ENCODE data around the gene AGO1. TPM values are rescaled to one million over a fixed set of nuclear protein-coding genes. Genes with fewer than 3 reads are reported as not detected.
"Not testable (repeated sequence)": the region's sequence is repeated elsewhere in the genome, so short reads cannot be mapped to it uniquely, and the experiment has no call there.

The AGO1 gene
- total RNA-seq, 1 experiment from 2014 or later, result 28.9 TPM

- H3K36me3 ChIP-seq (ENCODE audit: control insufficient read depth, insufficient read depth, low read length), result no peaks in the 10 kb centered on the region
- no TSS peak for BruUV-seq (replicated peaks)
- no peak for TF ChIP-seq CTCF (IDR thresholded peaks at IDR 0.05; ENCODE audit: insufficient read depth in 1 of 2, low read depth in 1 of 2, low read length in 1 of 2, severe bottlenecking in 1 of 2, unreplicated experiment in 1 of 2)
These were observed 88.6 kb downstream of the AGO1 start for GRCh38 chr1:35971601-35972000.

GRCh38 chr1:35972631-35973030 lies 89.6 kb downstream of the AGO1 start:
- not testable (repeated sequence) for H3K4me1 Mint-ChIP-seq (ENCODE audit: low read depth, unreplicated experiment); H3K36me3 ChIP-seq (ENCODE audit: control insufficient read depth, insufficient read depth, low read length)

More at GRCh38 chr1:35971601-35972000, 88.6 kb downstream of the AGO1 start:
- Mint-ChIP-seq H3K4me1 (ENCODE audit: low read depth, unreplicated experiment) (no peaks in the 10 kb centered on the region), H3K27ac (ENCODE audit: unreplicated experiment) (no peak overlapping the region), H3K9me3 (ENCODE audit: unreplicated experiment) (no peaks in the 10 kb centered on the region), H3K4me3 (ENCODE audit: unreplicated experiment) (no peak overlapping the region), H3K36me3 (ENCODE audit: insufficient read depth, unreplicated experiment) (peaks cover 35% of the 10 kb centered on the region), H3K27me3 (ENCODE audit: insufficient read depth, unreplicated experiment) (no peaks in the 10 kb centered on the region)
- Histone ChIP-seq H3K27me3 (replicated peaks; ENCODE audit: control insufficient read depth, insufficient read depth, low read length) (no peaks in the 10 kb centered on the region), H3K4me3 (ENCODE audit: low read depth, low read length) (no peak overlapping the region), H3K9me3 (no peaks in the 10 kb centered on the region), H3K4me1 (no peaks in the 10 kb centered on the region)
- ChIA-PET POLR2A (no interaction called here), CTCF (no interaction called here)
- intact Hi-C loops (cut with micrococcal nuclease; ENCODE audit: unreplicated experiment), result no loop called here
- no peak for DNase-seq

GRCh38 chr1:35980090-35980489 lies 97.1 kb downstream of the AGO1 start:
- Mint-ChIP-seq H3K27ac (ENCODE audit: unreplicated experiment) (no peak overlapping the region), H3K4me1 (ENCODE audit: low read depth, unreplicated experiment) (no peaks in the 10 kb centered on the region), H3K4me3 (ENCODE audit: unreplicated experiment) (no peak overlapping the region), H3K36me3 (ENCODE audit: insufficient read depth, unreplicated experiment) (no peaks in the 10 kb centered on the region), H3K9me3 (ENCODE audit: unreplicated experiment) (no peaks in the 10 kb centered on the region), H3K27me3 (ENCODE audit: insufficient read depth, unreplicated experiment) (no peaks in the 10 kb centered on the region)
- CTCF ChIA-PET, result no interaction called here
- Histone ChIP-seq H3K36me3 (ENCODE audit: control insufficient read depth, insufficient read depth, low read length) (no peaks in the 10 kb centered on the region), H3K9me3 (no peaks in the 10 kb centered on the region), H3K4me3 (ENCODE audit: low read depth, low read length) (no peak overlapping the region), H3K4me1 (no peaks in the 10 kb centered on the region), H3K27me3 (replicated peaks; ENCODE audit: control insufficient read depth, insufficient read depth, low read length) (no peaks in the 10 kb centered on the region)
- no TSS peak for BruUV-seq (replicated peaks)
- POLR2A ChIA-PET, result no interaction called here
- intact Hi-C loops (cut with micrococcal nuclease; ENCODE audit: unreplicated experiment), result no loop called here
- TF ChIP-seq CTCF (IDR thresholded peaks at IDR 0.05; ENCODE audit: insufficient read depth in 1 of 2, low read depth in 1 of 2, low read length in 1 of 2, severe bottlenecking in 1 of 2, unreplicated experiment in 1 of 2), result no peak
- no peak for DNase-seq

More at GRCh38 chr1:35972631-35973030, 89.6 kb downstream of the AGO1 start:
- H3K36me3 Mint-ChIP-seq (ENCODE audit: insufficient read depth, unreplicated experiment), result peaks cover 34% of the 10 kb centered on the region
- H3K9me3 Mint-ChIP-seq (ENCODE audit: unreplicated experiment); H3K4me1 ChIP-seq; CTCF ChIA-PET; H3K4me3 ChIP-seq (ENCODE audit: low read depth, low read length); H3K9me3 ChIP-seq; H3K4me3 Mint-ChIP-seq (ENCODE audit: unreplicated experiment); H3K27me3 Mint-ChIP-seq (ENCODE audit: insufficient read depth, unreplicated experiment); BruUV-seq (replicated peaks); H3K27me3 ChIP-seq (replicated peaks; ENCODE audit: control insufficient read depth, insufficient read depth, low read length); DNase-seq; H3K27ac Mint-ChIP-seq (ENCODE audit: unreplicated experiment); intact Hi-C loops (cut with micrococcal nuclease; ENCODE audit: unreplicated experiment); POLR2A ChIA-PET: not testable (repeated sequence)

Other genes with a start within 250 kb of the AGO1 start
- 59.9 and 66.3 TPM in 2 replicates for gene PSMB2, start 241.7 kb upstream of the AGO1 start, total RNA-seq (2022)
- gene C1orf216, start 164.3 kb upstream of the AGO1 start, total RNA-seq (2022), result 6.6 and 8.1 TPM in 2 replicates
- 22.6 and 23.2 TPM in 2 replicates for gene CLSPN, start 113.2 kb upstream of the AGO1 start, total RNA-seq (2022)
- 5.0 and 8.1 TPM in 2 replicates for gene AGO4, start 75.2 kb upstream of the AGO1 start, total RNA-seq (2022)
- gene AGO3, start 47.9 kb downstream of the AGO1 start, total RNA-seq (2022), result 18.1 and 19.7 TPM in 2 replicates
- gene TEKT2, start 200.9 kb downstream of the AGO1 start, total RNA-seq (2022), result not detected in 2 replicates
- gene ADPRS, start 205.7 kb downstream of the AGO1 start, total RNA-seq (2022), result 17.5 and 19.3 TPM in 2 replicates
- 0.07 and 0.18 TPM in 2 replicates for gene COL8A2, start 242.0 kb downstream of the AGO1 start, total RNA-seq (2022)

All from Caco-2 (cell line).